Fibroblast of skin of right biceps (primary cell): ENCODE measurements around the gene MYH14.

ENCODE experiments used
- DNase-seq: peaks from one replicate; pipeline ENCODE4 v3.0.0-alpha.2; 2013

MYH14 gene

GRCh38 chr19:50203281-50204080 lies at the start of gene MYH14:
TSS of gene MYH14 (plus strand) at chr19:50203622. CDS start at chr19:50210366, 6,744 bp downstream.
- peak; percentile 13 for DNase-seq

- no peak for DNase-seq
Measured at GRCh38 chr19:50154529-50154928, 48.9 kb upstream of the MYH14 start.

- DNase-seq = no peak
Measured at GRCh38 chr19:50155520-50156109, 47.8 kb upstream of the MYH14 start.

GRCh38 chr19:50158577-50158976 lies 44.8 kb upstream of the MYH14 start:
- no peak for DNase-seq

- no peak for DNase-seq
Measured at GRCh38 chr19:50159078-50159477, 44.3 kb upstream of the MYH14 start.

GRCh38 chr19:50162988-50163387 lies 40.4 kb upstream of the MYH14 start, which contains the start of gene IZUMO2:
TSS of gene IZUMO2 (minus strand) at chr19:50163281. CDS start at chr19:50163194, 87 bp downstream.
- no peak for DNase-seq

GRCh38 chr19:50167314-50167721 lies 36.1 kb upstream of the MYH14 start:
- no peak for DNase-seq

GRCh38 chr19:50171752-50172151 lies 31.7 kb upstream of the MYH14 start:
- DNase-seq = no peak

GRCh38 chr19:50172726-50173125 lies 30.7 kb upstream of the MYH14 start:
- DNase-seq = no peak

GRCh38 chr19:50173127-50173526 lies 30.3 kb upstream of the MYH14 start:
- DNase-seq = no peak

- no peak for DNase-seq
Measured at GRCh38 chr19:50174100-50174793, 29.2 kb upstream of the MYH14 start.

- DNase-seq = no peak
Measured at GRCh38 chr19:50175924-50176323, 27.5 kb upstream of the MYH14 start.

GRCh38 chr19:50176775-50177174 lies 26.6 kb upstream of the MYH14 start:
- DNase-seq = no peak

- no peak for DNase-seq
Measured at GRCh38 chr19:50178320-50178719, 25.1 kb upstream of the MYH14 start.

GRCh38 chr19:50178859-50179537 lies 24.4 kb upstream of the MYH14 start:
- no peak for DNase-seq

- DNase-seq = no peak
Measured at GRCh38 chr19:50181121-50181520, 22.3 kb upstream of the MYH14 start.

- no peak for DNase-seq
Measured at GRCh38 chr19:50184196-50184595, 19.2 kb upstream of the MYH14 start.

GRCh38 chr19:50187937-50188336 lies 15.5 kb upstream of the MYH14 start:
- DNase-seq = no peak

GRCh38 chr19:50189331-50189730 lies 14.1 kb upstream of the MYH14 start:
- no peak for DNase-seq

GRCh38 chr19:50190439-50190891 lies 13.0 kb upstream of the MYH14 start:
- DNase-seq = no peak

- DNase-seq = no peak
Measured at GRCh38 chr19:50191216-50191615, 12.2 kb upstream of the MYH14 start.

- no peak for DNase-seq
Measured at GRCh38 chr19:50192463-50193211, 10.8 kb upstream of the MYH14 start.
